Upper lobe of left lung (tissue), 4 donors: ENCODE measurements around the gene ZBTB24.

ENCODE experiments used
- EP300 ChIP-seq, 4 donors: sonication (generic); formaldehyde crosslinking; IDR thresholded peaks; one replicate each; pipeline ENCODE4 v1.5.1; 2017; ENCODE audit warnings: antibody characterized with exemption in 4 of 4, control low read depth in 2 of 4
- POLR2A ChIP-seq, 4 donors: fragments of 450-650 bp; IDR thresholded peaks; one replicate each; pipeline ENCODE4 v1.5.1; 2016 to 2017; ENCODE audit warnings: antibody characterized with exemption in 4 of 4, mild to moderate bottlenecking in 2 of 4
- TF ChIP-seq, protein P1 (sequence below), 6 experiments: fragments of 450-650 bp in 4 of 6; fragments of 200-600 bp in 2 of 6; sonication (generic) in 2 of 6; IDR thresholded peaks; one replicate each; pipeline ENCODE4 v1.5.1; 2016 to 2019; ENCODE audit warnings: antibody characterized with exemption in 6 of 6

- no peak for TF ChIP-seq EP300 (IDR thresholded peaks at IDR 0.05)
- TF ChIP-seq, protein P1, sequence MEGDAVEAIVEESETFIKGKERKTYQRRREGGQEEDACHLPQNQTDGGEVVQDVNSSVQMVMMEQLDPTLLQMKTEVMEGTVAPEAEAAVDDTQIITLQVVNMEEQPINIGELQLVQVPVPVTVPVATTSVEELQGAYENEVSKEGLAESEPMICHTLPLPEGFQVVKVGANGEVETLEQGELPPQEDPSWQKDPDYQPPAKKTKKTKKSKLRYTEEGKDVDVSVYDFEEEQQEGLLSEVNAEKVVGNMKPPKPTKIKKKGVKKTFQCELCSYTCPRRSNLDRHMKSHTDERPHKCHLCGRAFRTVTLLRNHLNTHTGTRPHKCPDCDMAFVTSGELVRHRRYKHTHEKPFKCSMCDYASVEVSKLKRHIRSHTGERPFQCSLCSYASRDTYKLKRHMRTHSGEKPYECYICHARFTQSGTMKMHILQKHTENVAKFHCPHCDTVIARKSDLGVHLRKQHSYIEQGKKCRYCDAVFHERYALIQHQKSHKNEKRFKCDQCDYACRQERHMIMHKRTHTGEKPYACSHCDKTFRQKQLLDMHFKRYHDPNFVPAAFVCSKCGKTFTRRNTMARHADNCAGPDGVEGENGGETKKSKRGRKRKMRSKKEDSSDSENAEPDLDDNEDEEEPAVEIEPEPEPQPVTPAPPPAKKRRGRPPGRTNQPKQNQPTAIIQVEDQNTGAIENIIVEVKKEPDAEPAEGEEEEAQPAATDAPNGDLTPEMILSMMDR (IDR thresholded peaks at IDR 0.05), result no peak
- no peak for TF ChIP-seq POLR2A (IDR thresholded peaks at IDR 0.05)
Observed at GRCh38 chr6:109472132-109472995, 10.7 kb downstream of the ZBTB24 start.
